NCI-H345 treated with DMSO at 0.1 percent for 48 hours (cell line): ENCODE measurements around the gene MS4A6A.
"Not testable (repeated sequence)": the region's sequence is repeated elsewhere in the genome, so short reads cannot be mapped to it uniquely, and the experiment has no call there.

Source experiments
- DNase-seq: peaks from one replicate; lab custom pipeline; 2025; ENCODE audit not compliant: unreplicated experiment; lab: John Stamatoyannopoulos, UW

MS4A6A gene, protein sequence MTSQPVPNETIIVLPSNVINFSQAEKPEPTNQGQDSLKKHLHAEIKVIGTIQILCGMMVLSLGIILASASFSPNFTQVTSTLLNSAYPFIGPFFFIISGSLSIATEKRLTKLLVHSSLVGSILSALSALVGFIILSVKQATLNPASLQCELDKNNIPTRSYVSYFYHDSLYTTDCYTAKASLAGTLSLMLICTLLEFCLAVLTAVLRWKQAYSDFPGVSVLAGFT

DNA sequence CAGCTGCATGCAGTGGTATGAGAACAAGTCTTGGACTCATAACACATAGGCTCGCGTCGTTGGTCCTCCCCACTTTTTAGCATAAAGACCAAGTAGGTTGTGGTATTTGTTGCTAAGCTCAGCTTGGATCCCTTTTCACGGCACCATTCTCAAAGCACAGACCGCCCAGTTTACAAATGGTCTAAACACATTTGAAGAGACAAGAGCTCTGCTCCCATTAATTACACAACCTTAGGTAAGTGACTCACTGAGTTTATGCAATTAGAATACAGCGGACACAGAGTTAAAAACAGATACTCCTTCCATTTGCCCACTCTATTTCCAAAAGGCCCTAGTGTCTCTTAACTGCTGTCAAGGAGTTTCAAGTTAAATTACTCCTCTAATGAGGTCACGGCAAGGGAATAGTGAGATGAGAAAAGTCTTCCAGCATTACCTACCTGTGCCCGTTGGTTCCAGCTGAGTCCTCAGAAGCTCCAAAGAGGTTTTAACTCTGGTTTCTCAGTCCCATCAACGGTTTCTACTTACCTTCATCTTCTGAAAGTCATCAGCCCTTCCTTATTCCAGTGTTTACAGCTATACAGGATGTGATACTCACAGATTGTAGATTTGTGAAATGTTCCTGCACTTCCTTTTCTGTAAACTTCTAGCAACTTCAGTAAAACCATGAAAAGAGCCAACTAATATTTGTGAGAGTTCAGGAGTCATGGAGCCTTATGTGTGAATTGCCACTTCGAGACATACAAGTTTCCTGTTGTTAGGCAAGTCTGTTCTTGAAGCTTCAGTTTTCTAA, at the start of gene MS4A6A:
TSS of gene MS4A6A (minus strand) at position 543 of the 790 bp plus-strand sequence. CDS start 1,356 bp downstream, outside the sequence.
- no peak for DNase-seq

DNA sequence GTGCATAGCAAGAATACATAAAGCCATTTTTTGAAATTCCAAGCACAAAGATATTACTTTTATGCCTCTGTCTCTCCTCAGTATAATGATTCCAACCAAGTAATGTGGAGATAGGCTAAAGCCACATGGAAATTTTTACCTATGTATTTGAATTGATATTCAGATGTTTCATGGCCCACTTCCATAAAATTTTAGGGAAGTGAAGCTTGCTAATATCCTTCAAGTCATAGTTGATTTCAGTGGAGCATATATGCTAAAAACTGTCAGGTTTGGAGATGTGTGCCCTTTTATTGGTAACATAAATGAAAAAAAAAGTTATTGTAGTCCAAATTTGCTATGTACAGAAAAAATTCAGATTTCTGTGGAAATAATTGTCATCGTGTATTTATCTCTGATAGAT, 47.8 kb upstream of the MS4A6A start:
- DNase-seq = no peak

DNA sequence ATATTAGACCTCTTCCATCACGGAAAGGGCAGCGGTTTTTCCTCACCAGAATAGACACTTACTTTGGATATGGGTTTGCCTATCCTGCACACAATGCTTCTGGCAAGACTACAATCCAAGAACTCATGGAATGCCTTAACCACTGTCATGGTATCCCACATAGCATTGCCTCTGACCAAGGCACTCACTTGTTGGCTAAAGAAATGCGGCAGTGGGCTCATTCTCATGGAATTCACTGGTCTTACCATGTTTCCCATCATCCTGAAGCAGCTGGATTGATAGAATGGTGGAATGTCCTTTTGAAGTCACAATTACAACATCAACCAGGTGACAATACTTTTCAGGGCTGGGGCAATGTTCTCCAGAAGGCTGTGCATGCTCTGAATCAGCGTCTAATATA, 39.3 kb upstream of the MS4A6A start:
- no peak for DNase-seq

DNA sequence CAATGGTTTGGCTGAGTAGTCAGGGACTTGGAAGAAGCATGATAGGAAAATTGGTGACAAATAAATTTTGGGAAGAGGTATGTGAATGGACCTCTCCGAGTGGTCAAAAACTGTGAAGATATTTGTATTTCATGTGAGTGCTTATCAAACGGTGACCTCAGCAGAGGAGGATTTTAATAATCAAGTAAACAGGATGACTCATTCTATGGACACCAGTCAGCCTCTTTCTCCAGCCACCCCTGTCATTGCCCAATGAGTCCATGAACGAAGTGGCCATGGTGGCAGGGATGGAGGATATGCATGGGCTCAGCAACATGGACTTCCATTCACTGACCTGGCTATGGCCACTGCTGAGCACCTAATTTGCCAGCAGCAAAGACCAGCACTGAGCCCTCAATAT, 38.8 kb upstream of the MS4A6A start:
- no peak for DNase-seq

DNA sequence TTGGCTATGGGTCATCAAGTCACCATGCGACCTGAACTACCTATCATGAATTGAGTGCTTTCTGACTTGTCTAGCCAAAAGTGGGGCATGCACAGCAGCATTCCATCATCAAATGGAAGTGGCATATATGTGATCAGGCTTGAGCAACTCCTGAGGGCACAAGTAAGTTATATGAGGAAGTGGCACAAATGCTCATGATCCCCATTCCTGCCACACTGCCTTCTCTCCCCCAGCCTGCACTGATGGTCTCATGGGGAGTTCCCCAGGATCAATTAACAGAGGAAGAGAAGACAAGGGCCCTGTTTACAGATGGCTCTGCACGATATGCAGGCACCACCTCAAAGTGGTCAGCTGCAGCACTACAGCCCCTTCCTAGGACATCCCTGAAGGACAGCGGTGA, 38.3 kb upstream of the MS4A6A start:
- no peak for DNase-seq

DNA sequence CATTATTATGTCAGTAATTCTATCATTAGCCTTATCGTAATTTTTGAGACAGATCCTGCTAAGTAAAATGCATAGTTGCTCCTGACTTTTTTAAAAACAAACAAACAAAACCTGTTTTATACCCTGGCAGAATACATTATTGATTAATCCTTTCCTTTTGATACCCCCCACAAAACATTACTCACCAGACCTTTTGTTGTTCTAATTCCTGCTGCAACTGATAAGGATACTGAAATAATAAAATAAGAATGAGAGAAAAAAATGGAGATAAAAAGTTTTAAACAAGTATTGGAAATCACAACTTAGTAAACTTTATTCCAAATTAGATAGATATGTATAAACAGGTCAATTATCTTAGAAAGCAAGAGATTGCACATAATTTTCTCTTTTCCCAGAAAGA, 31.5 kb upstream of the MS4A6A start:
- DNase-seq = no peak

DNA sequence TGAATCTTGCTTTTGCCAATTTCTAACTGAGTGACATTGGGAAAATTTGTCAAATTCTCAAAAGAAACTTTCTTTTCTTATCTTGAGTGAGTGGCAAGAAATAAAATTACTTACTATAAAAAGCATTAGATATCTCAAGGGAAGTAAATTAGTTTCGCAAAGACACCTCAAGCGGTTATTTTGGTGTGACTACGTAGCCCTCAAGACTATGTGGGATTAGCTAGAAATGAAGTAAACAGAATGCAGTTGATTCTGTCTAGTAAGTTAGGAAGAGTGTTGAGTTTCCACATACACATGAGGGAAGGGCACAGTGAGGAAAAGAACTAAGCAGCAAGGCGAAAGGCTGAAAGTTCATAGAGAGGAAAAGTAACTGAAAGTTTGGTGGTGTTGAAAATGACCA, 28.3 kb upstream of the MS4A6A start:
- DNase-seq = no peak

DNA sequence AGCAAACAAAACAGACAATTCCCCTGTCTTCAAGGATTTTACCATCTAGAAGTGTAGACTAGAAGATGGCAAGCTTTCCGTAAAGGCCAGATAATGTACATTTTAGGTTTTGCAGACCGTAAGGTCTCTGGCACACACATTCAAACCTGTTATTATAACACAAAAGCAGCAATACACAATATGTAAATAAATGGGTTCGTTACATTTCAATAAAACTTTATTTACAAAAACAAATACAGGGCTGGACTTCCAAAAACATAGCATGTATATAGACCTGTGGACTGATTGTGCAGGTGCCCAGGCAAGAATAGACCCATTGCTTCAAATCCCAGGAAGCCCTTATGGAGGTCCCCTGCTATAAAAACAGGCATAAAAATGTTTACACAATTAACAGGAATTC, 27.1 kb upstream of the MS4A6A start:
- no peak for DNase-seq

DNA sequence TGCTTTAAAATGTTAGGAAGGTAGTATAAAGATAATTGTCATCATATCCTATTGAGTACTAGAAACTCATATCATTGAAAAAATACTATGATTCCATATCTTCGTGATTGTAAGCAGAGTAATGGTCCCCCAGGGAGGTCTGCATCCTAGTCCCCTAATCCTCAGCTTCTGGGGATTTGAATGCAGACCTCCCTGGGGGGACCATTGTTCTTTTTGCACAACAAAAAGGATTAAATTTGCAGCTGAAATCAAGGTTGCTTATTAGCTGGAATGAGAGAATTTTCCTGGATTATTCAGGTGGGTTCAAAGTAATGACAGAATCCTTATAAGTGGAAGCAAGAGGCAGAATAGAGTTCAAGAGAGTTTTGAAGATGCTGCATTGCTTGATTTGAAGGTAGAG, 26.1 kb upstream of the MS4A6A start:
- DNase-seq = no peak

DNA sequence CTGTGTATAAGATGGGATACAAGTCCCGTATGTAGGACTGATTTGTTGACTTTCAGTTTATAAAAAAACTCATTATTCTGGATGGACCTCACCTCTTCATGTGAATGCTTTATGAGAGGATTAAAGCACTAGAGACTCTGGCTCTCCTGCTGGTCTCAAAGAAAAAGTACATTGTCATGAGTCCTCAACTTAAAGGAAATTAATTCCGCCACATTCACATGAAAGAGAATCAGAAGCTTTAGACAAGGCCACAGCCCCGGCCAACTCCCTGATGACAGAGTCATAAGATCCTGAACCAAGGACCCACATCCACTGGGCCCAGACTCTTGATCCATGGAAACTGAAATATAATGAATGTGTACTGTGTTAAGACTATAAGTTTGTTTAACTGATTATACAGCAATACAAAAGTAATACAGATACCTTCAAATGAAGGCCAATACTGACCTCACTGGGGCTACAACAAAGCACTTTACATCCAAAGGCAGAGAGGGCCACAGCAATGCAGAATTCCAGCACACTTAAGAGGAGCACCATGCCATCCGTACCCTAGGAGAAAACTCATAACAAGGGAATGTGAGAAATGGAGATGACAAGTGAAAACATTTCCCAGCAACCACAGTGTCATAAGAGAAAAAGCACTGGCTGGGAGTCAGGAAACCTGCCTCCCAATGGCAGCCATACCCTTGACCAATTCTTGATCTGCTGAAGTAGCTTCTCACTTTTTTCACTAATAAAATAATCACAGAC, 25.4 kb upstream of the MS4A6A start:
- no peak for DNase-seq

DNA sequence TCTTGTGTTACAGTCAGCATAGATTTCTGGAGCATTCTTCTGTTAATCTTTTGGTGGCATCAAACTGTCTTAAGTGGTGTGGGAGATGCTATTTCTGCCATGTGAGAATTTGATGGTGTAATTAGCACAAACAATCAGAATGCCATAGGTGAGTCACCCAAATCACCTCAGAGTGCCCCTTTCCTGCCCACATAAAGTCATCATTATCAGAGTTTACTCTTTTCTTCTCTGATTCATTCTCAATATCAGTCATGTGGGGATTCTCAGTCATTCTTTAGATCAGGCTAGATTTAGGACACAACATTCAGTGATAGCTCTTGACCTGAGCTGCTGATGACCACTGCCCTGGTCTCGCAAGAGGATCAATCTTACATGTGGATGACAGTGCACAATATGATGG, 23.7 kb upstream of the MS4A6A start:
- no peak for DNase-seq

DNA sequence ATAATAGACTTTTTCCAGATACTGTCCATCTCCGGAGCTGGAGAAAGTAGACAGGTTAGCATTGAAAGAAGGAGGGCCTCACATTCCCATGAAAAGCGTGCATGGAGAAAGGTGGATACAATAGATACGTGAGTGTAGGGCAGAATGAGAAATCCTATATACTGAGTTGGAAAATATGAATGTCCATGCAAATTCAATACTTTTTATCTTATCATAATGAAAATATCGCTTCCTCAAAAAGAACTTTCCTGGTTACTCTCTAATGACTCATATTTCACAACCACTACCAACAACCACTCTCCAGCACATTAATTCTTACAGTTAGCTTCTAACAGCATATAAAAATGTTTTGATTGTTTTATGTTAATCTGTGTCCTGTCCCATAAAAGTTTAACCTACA, 22.0 kb upstream of the MS4A6A start:
- DNase-seq = no peak

DNA sequence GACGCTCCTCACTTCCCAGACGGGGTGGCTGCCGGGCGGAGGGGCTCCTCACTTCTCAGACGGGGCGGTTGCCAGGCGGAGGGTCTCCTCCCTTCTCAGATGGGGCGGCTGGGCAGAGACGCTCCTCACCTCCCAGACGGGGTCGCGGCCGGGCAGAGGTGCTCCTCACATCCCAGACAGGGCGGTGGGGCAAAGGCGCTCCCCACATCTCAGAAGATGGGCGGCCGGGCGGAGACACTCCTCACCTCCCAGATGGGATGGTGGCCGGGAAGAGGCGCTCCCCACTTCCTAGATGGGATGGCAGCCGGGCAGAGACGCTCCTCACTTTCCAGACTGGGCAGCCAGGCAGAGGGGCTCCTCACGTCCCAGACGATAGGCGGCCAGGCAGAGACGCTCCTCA, 18.5 kb upstream of the MS4A6A start:
- DNase-seq = not testable (repeated sequence)

DNA sequence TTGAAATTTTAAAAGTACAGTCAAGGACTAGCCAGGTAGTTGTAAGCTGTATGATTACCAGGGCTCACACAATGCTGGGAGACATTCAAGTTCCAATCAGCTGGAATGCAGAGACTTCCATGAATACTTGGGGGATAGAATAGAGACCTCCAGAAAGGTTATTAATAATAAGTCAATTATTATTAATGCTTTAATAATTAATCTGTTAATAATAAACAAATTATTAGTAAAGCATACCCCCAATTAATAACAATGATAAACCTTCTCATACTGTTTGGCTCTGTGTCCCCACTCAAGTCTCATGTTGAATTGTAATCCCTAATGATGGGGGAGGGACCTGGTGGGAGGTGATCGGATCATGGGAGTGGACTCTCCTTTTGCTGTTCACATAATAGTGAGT, 14.6 kb upstream of the MS4A6A start:
- no peak for DNase-seq

DNA sequence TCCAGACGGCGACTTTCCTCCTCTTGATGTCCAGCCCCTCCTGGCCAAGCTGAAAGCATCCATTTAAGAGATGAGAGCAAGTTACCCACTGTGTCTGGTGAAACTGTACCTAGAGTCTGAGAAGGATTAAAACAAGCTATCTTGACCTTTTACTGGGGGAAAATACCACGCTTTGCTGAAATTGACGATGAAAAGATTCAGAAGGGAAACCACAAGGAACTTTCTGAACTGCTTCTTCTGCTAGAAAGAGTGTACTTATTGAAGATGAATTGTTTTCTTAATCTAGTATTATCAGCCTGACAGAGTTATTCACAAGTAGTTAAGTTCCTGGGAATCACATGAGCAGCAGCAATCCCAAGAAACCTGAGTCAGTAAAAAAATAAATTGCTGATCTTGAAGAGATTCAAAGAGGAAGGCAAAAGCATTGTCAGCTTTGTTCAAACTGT, 13.1 kb upstream of the MS4A6A start:
- DNase-seq = no peak

DNA sequence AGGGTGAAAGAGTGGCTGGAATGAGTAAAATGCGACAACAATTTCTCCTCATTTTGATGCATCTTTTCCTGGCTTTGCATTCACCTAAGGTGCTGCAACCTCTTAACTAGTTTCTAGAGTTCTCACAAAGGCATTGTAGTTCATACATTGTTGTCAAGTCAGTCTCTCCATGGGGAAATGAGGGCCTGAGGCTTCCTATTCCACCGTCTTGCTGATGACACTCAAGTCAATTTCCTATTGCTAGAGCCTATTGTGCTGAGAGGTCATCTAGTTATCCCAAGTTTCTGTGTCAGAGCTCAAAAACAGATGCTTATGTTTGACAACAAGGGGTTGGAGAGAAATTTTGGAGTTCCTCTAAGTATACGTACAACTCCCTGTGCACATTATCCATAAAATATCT, 11.6 kb upstream of the MS4A6A start:
- no peak for DNase-seq

DNA sequence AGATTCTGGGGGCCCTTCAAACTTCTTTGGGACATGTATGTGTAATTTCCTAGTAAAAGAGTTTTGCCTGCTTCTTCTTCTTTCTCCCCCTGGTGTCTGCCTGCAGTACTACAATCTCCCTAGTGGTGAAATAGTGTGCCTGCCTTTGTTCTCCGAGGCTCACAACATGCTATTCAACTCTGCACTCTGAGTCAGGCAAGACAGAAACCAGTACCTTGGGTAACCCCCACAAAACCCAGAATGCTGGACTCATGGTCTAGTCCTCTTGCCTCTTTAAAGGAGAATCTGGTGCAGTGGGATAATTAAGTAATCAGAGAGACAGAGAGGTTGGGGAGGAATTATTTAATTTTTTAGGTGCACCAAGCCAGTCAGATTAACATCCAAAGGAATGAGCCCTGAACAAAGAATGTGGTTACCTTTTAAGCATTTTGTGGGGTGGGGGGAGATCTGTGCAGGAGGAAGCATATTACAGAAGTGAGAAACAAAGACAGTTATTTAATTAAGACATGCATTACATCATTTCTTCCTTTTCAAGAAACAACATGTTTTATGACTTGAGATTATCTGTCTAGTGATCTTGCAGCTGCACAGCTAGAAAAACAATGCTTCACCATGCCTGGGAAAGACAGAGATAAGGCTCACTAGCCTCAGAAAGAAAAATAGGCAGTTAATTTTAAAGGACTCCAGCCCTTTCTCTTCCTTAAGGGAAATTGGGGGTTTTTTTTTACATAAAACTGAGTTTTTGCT, 11.0 kb upstream of the MS4A6A start:
- DNase-seq = no peak

DNA sequence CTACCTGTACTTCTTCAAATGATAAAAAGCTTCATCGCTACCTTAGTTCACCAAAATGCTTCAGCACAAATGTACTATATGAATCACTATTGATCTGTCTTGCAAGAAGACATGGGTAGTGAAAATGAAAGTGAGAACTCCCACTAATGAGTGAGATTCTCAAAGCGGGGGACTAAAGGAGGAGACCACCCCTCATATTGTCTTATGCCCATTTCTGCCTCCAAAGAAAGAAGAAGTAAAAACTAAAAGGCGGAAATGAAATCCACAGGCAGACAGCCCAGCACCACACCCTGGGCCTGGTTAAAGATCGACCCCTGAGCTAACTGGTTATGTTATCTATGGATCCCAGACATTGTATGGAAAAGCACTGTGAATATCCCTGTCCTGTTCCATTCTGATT, 9.7 kb upstream of the MS4A6A start:
- not testable (repeated sequence) for DNase-seq

DNA sequence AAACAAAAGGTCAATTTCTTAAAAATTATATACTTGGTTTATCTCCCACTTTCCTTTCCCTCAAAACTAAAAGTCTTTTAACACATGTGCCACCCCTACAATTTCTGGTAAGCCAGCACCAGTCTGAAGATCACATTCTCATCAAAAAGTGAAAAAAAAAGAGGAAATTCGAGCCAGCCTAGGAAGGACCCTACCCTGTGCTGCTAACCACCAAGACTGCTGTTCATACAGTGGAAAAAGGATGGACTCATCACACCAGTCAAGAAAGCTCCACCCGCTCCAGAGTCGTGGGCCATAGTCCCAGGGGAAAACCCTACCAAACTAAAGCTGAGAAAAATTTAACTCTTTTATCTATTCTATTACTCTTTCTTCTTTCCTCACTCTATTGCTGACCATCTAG, 5.6 kb upstream of the MS4A6A start:
- DNase-seq = not testable (repeated sequence)

DNA sequence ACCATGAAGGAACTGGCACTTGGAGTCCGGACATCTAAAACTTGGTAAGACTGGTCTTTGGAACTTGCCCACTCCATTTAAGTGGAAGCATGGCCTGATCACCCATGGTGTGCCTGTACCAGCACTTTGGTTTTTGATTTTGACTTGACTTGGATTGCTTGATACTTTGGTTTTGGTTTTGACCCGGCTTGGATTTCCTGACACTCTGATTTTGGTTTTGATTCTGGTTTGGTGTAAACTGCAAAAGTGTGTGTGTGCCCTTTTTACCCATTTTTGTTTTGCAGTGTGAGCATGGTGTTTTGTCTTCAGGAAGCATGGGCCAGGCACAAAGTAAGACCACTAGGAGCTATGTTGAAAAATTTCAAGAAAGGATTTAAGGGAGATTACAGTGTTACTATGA, 3.2 kb upstream of the MS4A6A start:
- DNase-seq = not testable (repeated sequence)

DNA sequence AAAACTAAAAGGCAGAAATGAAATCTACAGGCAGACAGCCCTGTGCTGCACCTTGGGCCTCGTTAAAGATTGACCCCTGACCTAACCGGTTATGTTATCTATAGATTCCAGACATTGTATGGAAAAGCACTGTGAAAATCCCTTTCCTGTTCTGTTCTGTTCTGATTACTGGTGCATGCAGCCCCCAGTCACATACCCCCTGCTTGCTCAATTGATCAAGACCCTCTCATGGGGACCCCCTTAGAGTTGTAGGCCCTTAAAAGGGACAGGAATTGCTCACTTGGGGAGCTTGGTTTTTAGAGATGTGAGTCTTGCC, 2.6 kb upstream of the MS4A6A start:
- not testable (repeated sequence) for DNase-seq
